Endothelial cell of hepatic sinusoid (primary cell): ENCODE results near the gene GCK.
"Not testable (repeated sequence)": the region's sequence is repeated elsewhere in the genome, so short reads cannot be mapped to it uniquely, and the experiment has no call there.

Experiments
- in situ Hi-C: cut with HindIII; loops from 2 replicates; pipeline ENCODE4 v1.10.0; 2017; ENCODE audit warnings: low sequenced_read_pairs

GCK gene

GRCh38 chr7:44127161-44127560 lies 62.1 kb downstream of the GCK start:
- in situ Hi-C loops, result no loop called here

GRCh38 chr7:44126574-44126973 lies 62.7 kb downstream of the GCK start:
- in situ Hi-C loops, result not testable (repeated sequence)

- in situ Hi-C loops, result loop anchor here (5.0 kb wide), 1 partner anchor 63 kb away; no protein-coding TSS in a partner anchor
Measured at GRCh38 chr7:44124822-44125202, 64.4 kb downstream of the GCK start.

GRCh38 chr7:44123190-44124003 lies 65.8 kb downstream of the GCK start, which contains the start of gene POLD2:
Gene POLD2 (minus strand): TSS chr7:44123548. CDS start chr7:44122053, 1,495 bp downstream.
- in situ Hi-C loops, result loop anchor here (5.0 kb wide), 1 partner anchor 61 kb away; no protein-coding TSS in a partner anchor

- in situ Hi-C loops, result loop anchor here (5.0 kb wide), 1 partner anchor 60 kb away; no protein-coding TSS in a partner anchor
Measured at GRCh38 chr7:44122529-44122928, 66.7 kb downstream of the GCK start.

- in situ Hi-C loops, result loop anchor here (5.0 kb wide), 1 partner anchor 60 kb away; no protein-coding TSS in a partner anchor
Measured at GRCh38 chr7:44121761-44122420, 67.3 kb downstream of the GCK start.

- in situ Hi-C loops, result loop anchor here (5.0 kb wide), 1 partner anchor 58 kb away; no protein-coding TSS in a partner anchor
Measured at GRCh38 chr7:44120395-44120794, 68.8 kb downstream of the GCK start.

- in situ Hi-C loops, result loop anchor here (5.0 kb wide), 1 partner anchor 58 kb away; no protein-coding TSS in a partner anchor
Measured at GRCh38 chr7:44119829-44120380, 69.3 kb downstream of the GCK start.

- in situ Hi-C loops, result no loop called here
Measured at GRCh38 chr7:44117801-44118429, 71.3 kb downstream of the GCK start.

- in situ Hi-C loops, result no loop called here
Measured at GRCh38 chr7:44116789-44117666, 72.2 kb downstream of the GCK start.

- in situ Hi-C loops, result no loop called here
Measured at GRCh38 chr7:44116087-44116788, 73.0 kb downstream of the GCK start.

GRCh38 chr7:44114586-44115310 lies 74.5 kb downstream of the GCK start:
- in situ Hi-C loops, result no loop called here

- in situ Hi-C loops, result no loop called here
Measured at GRCh38 chr7:44113764-44114354, 75.4 kb downstream of the GCK start.

GRCh38 chr7:44112997-44113763 lies 76.1 kb downstream of the GCK start:
- in situ Hi-C loops, result no loop called here

GRCh38 chr7:44112231-44112996 lies 76.8 kb downstream of the GCK start:
- in situ Hi-C loops, result no loop called here

GRCh38 chr7:44111761-44112160 lies 77.5 kb downstream of the GCK start:
- in situ Hi-C loops, result no loop called here
